Thymus (tissue), 11 donors: ENCODE data around the gene SERGEF. TPM values are rescaled to one million over a fixed set of nuclear protein-coding genes. Genes with fewer than 3 reads are reported as not detected.
A peak's percentile ranks its signal among the peaks of the same experiment; 100 is the strongest.

ENCODE experiments used
- DNase-seq, 9 donors: peaks; one replicate each; pipeline ENCODE4 v3.0.0-alpha.2; 2013; ENCODE audit warnings: low spot score in 9 of 9, low read depth in 6 of 9, missing footprints in 1 of 9
- H3K27ac ChIP-seq, 2 donors: one replicate each; pipeline ENCODE4 v1.5.1; 2013; ENCODE audit warnings: control low read depth in 1 of 2, low read depth in 1 of 2, low read length in 1 of 2, mild to moderate bottlenecking in 1 of 2, moderate library complexity in 1 of 2
- H3K27me3 ChIP-seq, 2 donors: one replicate each; pipeline ENCODE4 v1.5.1; 2013; ENCODE audit warnings: low read length in 1 of 2; ENCODE audit not compliant: control insufficient read depth in 2 of 2, insufficient read depth in 1 of 2
- H3K36me3 ChIP-seq, 2 donors: one replicate each; pipeline ENCODE4 v1.5.1; 2013; ENCODE audit warnings: low read length in 1 of 2, mild to moderate bottlenecking in 1 of 2, moderate library complexity in 1 of 2; ENCODE audit not compliant: control insufficient read depth in 2 of 2, insufficient read depth in 2 of 2
- H3K4me1 ChIP-seq, 2 donors: one replicate each; pipeline ENCODE4 v1.5.1; 2013; ENCODE audit warnings: low read length in 2 of 2; ENCODE audit not compliant: control insufficient read depth in 2 of 2, insufficient read depth in 2 of 2
- H3K4me3 ChIP-seq, 2 donors: one replicate each; pipeline ENCODE4 v1.5.1; 2013; ENCODE audit warnings: low read length in 2 of 2, control low read depth in 1 of 2, mild to moderate bottlenecking in 1 of 2
- H3K9me3 ChIP-seq, 2 donors: one replicate each; pipeline ENCODE4 v1.5.1; 2013; ENCODE audit warnings: low read length in 1 of 2, mild to moderate bottlenecking in 1 of 2; ENCODE audit not compliant: control insufficient read depth in 2 of 2, insufficient read depth in 1 of 2
- WGBS: extraction: QIAGEN DNeasy Blood & Tissue Kit; methylation state at CpG from one replicate; pipeline ENCODE4 v1.1.7; 2013; 5-methylcytosine and 5-hydroxymethylcytosine counted together
- polyA plus RNA-seq: library from polyadenylated mRNA; stranded (reverse); fragments of 200-250 nt; gene quantifications from one replicate; pipeline ENCODE4 v1.2.3, GENCODE V29; 2013
- total RNA-seq: library from RNA; stranded (reverse); fragments of 120-200 nt; gene quantifications from one replicate; pipeline ENCODE4 v1.2.4, GENCODE V29; 2013
- donor health status: healthy.

The SERGEF gene
- total and polyA plus RNA-seq, 2 donors, result 52.8 to 84.2 TPM

DNA sequence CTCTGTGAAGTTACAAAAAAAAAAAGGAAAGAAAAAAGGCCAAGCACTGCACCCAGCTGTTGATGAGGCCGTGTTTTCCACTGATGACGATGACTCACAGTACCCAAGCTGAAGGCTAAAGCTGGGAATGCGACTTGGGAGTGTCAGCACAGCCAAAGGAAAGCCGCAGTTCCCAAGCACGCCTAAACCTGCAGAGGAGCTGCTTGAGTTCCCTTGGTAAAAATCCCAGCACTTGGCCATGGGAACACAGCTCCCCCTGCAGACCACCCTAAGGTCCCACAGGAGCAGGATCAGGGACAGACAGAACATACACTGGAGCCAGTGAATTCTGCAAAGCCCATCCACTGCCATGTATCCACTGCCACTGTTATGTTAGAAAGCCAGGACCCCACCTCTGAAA lies 39.9 kb downstream of the SERGEF start:
- WGBS, result 95% methylated on average over 5 of the region's 5 CpGs
- no peak overlapping the region for H3K4me3 ChIP-seq
- H3K36me3 ChIP-seq, result peaks cover 4 to 5% of the 10 kb centered on the region in 2 donors
- H3K27me3 ChIP-seq, result no peaks in the 10 kb centered on the region
- DNase-seq, result peak in 5 of 9 donors; percentile 1 to 37 (median 23)
- H3K4me1 ChIP-seq, result no peaks in the 10 kb centered on the region
- no peaks in the 10 kb centered on the region for H3K9me3 ChIP-seq
- no peak overlapping the region for H3K27ac ChIP-seq

DNA sequence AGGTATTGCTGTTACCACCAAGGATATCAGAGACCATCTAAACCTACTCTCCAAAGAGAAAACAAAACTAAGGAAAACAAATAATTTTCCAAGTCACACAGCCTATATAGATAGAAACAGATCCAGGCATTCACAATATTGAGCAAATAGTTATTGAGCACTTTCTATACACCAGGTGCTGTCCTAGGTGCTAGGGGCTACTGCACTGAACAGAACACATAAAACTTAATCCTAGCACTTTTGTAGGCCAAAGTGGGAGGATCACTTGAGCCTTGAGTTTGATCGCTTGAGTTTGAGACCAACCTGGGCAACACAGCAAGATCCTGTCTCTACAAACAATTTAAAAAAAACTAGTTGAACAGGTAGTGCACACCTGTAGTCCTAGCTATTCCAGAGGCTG lies 44.6 kb downstream of the SERGEF start:
- Histone ChIP-seq H3K4me3 (no peak overlapping the region), H3K4me1 (no peaks in the 10 kb centered on the region), H3K27ac (no peak overlapping the region), H3K27me3 (no peaks in the 10 kb centered on the region), H3K9me3 (no peaks in the 10 kb centered on the region), H3K36me3 (peaks cover 2 to 5% of the 10 kb centered on the region in 2 donors)
- DNase-seq, result no peak
- WGBS, result 100% methylated on average over 1 of the region's 1 CpG

DNA sequence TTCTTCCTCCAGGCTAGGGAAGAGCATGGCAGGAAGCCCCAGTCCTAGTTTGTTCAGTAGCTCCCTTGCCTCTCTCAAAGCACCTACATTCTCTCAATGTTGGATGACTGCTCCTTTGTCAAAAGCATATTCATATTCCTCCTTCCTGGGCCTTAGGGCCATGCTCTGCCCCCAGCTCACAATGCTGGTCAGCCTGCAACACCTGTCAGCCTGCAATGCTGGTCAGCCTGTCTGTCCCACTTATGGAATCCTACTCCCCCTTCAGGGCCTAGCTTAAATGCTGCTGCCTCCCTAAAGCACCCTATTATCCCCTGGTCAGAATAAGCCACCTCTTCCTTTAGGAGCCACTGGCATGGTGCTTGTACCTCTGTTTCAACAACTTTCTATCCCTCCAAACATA lies 45.2 kb downstream of the SERGEF start:
- H3K27me3 ChIP-seq, result no peaks in the 10 kb centered on the region

GRCh38 chr11:17960091-17960490 lies 52.8 kb downstream of the SERGEF start:
- H3K27me3 ChIP-seq, result no peaks in the 10 kb centered on the region
- no peak overlapping the region for H3K27ac ChIP-seq
- DNase-seq, result no peak
- H3K4me1 ChIP-seq, result no peaks in the 10 kb centered on the region
- H3K36me3 ChIP-seq, result peaks cover 5 to 10% of the 10 kb centered on the region in 2 donors
- H3K4me3 ChIP-seq, result no peak overlapping the region
- no peaks in the 10 kb centered on the region for H3K9me3 ChIP-seq

More for the DNA sequence above, 45.2 kb downstream of the SERGEF start:
- no peak for DNase-seq
- no peaks in the 10 kb centered on the region for H3K9me3 ChIP-seq
- no peak overlapping the region for H3K4me3 ChIP-seq
- H3K4me1 ChIP-seq, result no peaks in the 10 kb centered on the region
- no peak overlapping the region for H3K27ac ChIP-seq
- H3K36me3 ChIP-seq, result peaks cover under 1 to 5% of the 10 kb centered on the region in 2 donors

GRCh38 chr11:17958446-17958845 lies 54.4 kb downstream of the SERGEF start:
- whole genome bisulfite sequencing, result 96% methylated on average over 2 of the region's 2 CpGs
- peaks cover 8 to 20% of the 10 kb centered on the region in 2 donors for H3K36me3 ChIP-seq
- no peak overlapping the region for H3K4me3 ChIP-seq
- H3K9me3 ChIP-seq, result no peaks in the 10 kb centered on the region
- no peak overlapping the region for H3K27ac ChIP-seq
- H3K27me3 ChIP-seq, result no peaks in the 10 kb centered on the region
- H3K4me1 ChIP-seq, result no peaks in the 10 kb centered on the region
- no peak for DNase-seq

DNA sequence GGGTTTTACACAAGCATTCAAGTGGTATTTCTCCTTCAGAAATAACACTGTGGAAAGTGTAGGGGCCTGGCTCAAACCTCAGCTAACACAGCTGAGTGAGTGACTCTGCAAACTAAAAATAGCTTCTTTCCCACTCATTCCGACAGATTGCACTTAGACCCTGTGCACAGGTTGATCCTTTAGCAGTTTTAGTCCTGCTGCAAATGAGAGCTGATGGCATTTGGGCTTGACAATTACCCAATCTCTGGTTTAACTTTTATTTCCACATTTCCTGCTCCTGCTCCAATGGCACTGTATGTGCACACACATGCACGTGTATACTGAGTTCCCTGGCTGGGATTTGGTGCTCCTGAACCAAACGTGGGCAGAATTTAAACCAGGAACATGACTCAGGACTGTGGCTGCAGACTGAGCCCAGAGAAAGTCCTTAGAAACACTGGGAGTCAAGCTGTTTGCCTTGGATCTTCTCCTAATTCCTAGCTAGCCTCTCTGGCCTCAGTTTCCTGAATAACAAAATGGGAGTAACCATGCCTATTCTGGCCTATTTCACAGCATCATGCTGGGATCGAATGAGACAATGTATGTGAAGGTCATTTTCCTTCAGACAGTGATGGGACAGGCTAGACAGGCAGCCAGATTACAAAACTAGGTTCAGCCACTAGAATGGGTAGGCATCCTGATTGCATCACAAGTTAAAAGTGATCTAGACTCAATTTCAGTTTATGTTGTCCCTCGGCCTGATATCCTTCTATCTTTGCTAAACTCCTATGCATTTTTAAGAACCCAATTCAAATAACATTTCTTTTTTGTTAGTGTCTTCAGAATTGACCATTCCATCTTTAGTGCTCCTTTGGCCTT lies 58.2 kb downstream of the SERGEF start:
- Histone ChIP-seq H3K27me3 (no peaks in the 10 kb centered on the region), H3K36me3 (peaks cover 8 to 20% of the 10 kb centered on the region in 2 donors), H3K4me3 (no peak overlapping the region), H3K4me1 (no peaks in the 10 kb centered on the region), H3K27ac (no peak overlapping the region), H3K9me3 (no peaks in the 10 kb centered on the region)
- no peak for DNase-seq
- WGBS, result 96% methylated on average over 5 of the region's 5 CpGs

DNA sequence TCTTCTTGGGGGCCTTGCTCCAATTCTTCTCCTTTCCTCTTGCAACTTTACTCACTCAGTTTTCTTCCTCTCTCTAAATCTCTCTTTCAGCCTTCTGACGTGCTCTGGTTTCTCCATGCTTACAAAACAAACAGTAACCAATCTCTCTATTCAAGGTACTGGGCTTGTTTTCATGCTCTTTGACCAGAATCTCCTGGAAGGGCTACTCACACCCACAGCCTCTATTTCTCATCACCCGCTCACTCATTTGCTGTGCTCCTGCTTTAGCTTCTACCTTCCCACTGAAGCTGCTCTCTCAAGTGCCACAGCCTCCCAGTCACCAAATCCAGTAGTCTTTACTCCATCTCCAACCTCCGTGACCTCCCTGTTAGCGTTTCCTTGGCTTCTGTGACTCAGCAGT lies 60.4 kb downstream of the SERGEF start:
- H3K9me3 ChIP-seq, result no peaks in the 10 kb centered on the region
- no peaks in the 10 kb centered on the region for H3K27me3 ChIP-seq
- H3K27ac ChIP-seq, result no peak overlapping the region
- no peak overlapping the region for H3K4me3 ChIP-seq
- no peak for DNase-seq
- H3K4me1 ChIP-seq, result no peaks in the 10 kb centered on the region
- H3K36me3 ChIP-seq, result peaks cover 8 to 23% of the 10 kb centered on the region in 2 donors
- 85% methylated on average over 4 of the region's 4 CpGs for WGBS

DNA sequence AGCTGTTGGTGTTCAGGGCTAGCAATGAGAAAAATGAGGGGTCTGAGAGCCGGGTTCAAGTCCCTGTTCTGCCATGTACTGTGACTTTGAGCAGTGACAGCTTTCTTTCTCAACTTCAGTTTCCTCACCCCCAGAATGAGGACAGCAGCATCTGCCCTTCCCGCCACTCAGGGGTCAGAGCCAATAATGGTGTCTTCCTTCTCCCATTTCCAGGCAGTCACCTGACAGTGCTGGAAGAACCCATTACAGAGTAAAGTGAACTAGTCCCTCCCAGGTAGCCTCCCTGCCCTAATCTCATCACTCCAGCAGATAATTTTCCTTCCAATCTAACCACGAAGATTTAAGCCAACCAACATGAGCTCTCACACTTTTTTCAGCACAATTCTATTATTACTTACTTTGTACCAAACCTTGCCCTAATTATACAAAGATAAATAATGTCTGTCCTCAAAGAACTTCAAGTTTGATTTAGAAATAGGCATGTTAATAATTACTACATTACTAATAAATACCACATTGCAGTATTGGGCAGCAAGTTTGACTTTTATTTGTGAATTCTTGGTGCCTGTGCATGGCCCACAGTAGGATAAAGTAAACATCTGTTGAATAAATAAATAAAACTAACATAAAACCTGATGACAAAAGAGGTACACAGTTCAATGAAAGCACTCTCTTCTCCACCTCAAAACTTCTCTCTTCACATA lies 61.0 kb downstream of the SERGEF start:
- DNase-seq, result no peak
- Histone ChIP-seq H3K4me1 (no peaks in the 10 kb centered on the region), H3K27ac (no peak overlapping the region), H3K4me3 (no peak overlapping the region), H3K27me3 (no peaks in the 10 kb centered on the region), H3K36me3 (peaks cover 8 to 28% of the 10 kb centered on the region in 2 donors), H3K9me3 (no peaks in the 10 kb centered on the region)
- WGBS, result 97% methylated on average over 3 of the region's 3 CpGs

DNA sequence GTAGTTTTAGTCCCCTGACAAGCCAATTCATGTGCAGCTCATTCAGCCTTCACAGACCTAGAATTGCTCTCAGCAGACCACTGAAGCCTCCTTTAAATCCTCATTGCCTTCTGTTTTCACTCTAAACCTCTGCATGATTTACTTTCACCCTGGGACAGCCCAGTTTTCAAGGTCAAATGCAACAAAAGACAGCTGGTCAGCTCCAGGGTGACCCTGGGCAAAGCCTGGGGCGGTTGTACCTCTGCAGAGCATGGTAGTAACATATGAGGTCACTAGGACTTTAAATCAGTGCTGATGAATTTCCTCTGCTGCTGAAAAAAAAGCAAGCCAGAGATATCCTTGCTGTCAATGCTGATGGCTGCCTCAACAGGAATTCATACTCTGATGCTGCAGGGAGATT lies 62.2 kb downstream of the SERGEF start:
- H3K4me1 ChIP-seq, result no peaks in the 10 kb centered on the region
- H3K4me3 ChIP-seq, result no peak overlapping the region
- H3K36me3 ChIP-seq, result peaks cover 8 to 23% of the 10 kb centered on the region in 2 donors
- H3K9me3 ChIP-seq, result no peaks in the 10 kb centered on the region
- DNase-seq, result no peak
- no peaks in the 10 kb centered on the region for H3K27me3 ChIP-seq
- H3K27ac ChIP-seq, result no peak overlapping the region
- 97% methylated on average over 1 of the region's 1 CpG for WGBS
